HG02885 (cell line): ENCODE measurements around the gene SMARCD3.

Experiments used
- ATAC-seq: cut with Tn5 transposase; IDR thresholded peaks from one replicate; pipeline ENCODE4 v1.9.1; 2021; ENCODE audit warnings: mild to moderate bottlenecking; ENCODE audit not compliant: unreplicated experiment, poor library complexity

Gene SMARCD3

GRCh38 chr7:151273651-151274390 is 25.3 kb upstream of the SMARCD3 start:
- ATAC-seq: no peak

GRCh38 chr7:151272877-151273276 is 24.4 kb upstream of the SMARCD3 start:
- ATAC-seq: no peak

GRCh38 chr7:151272405-151272804 is 23.9 kb upstream of the SMARCD3 start:
- no peak for ATAC-seq

- ATAC-seq: no peak
Measured at GRCh38 chr7:151271699-151272355, 23.3 kb upstream of the SMARCD3 start.

GRCh38 chr7:151269511-151269910 is 21.0 kb upstream of the SMARCD3 start:
- ATAC-seq: no peak

GRCh38 chr7:151265351-151265931 is 16.9 kb upstream of the SMARCD3 start:
- no peak for ATAC-seq

GRCh38 chr7:151264615-151265014 is 16.1 kb upstream of the SMARCD3 start:
- ATAC-seq: no peak

- ATAC-seq: no peak
Measured at GRCh38 chr7:151261529-151261928, 13.0 kb upstream of the SMARCD3 start.

GRCh38 chr7:151260883-151261282 is 12.4 kb upstream of the SMARCD3 start:
- ATAC-seq: no peak

- no peak for ATAC-seq
Measured at GRCh38 chr7:151260471-151260870, 12.0 kb upstream of the SMARCD3 start.

- ATAC-seq: no peak
Measured at GRCh38 chr7:151257990-151258389, 9.5 kb upstream of the SMARCD3 start.

- no peak for ATAC-seq
Measured at GRCh38 chr7:151256410-151257045, 8.0 kb upstream of the SMARCD3 start.

- no peak for ATAC-seq
Measured at GRCh38 chr7:151255390-151255789, 6.9 kb upstream of the SMARCD3 start.

- no peak for ATAC-seq
Measured at GRCh38 chr7:151254851-151255250, 6.4 kb upstream of the SMARCD3 start.

GRCh38 chr7:151254316-151254715 is 5.8 kb upstream of the SMARCD3 start:
- no peak for ATAC-seq

GRCh38 chr7:151252961-151253711 is 4.6 kb upstream of the SMARCD3 start:
- ATAC-seq: no peak

GRCh38 chr7:151252561-151252835 is 4.0 kb upstream of the SMARCD3 start:
- no peak for ATAC-seq

GRCh38 chr7:151251689-151252560 is 3.4 kb upstream of the SMARCD3 start:
- ATAC-seq: no peak

GRCh38 chr7:151251328-151251688 is 2.8 kb upstream of the SMARCD3 start:
- no peak for ATAC-seq
